SK-N-SH treated with all-trans-retinoic acid at 6 μM for 48 hours (cell line): ENCODE data around the gene TMEM63A.
"Not testable (repeated sequence)": the region's sequence is repeated elsewhere in the genome, so short reads cannot be mapped to it uniquely, and the experiment has no call there.

Source experiments
- ATAC-seq: fragments of 200-7000 bp; cut with Tn5 transposase; 3 replicates; pipeline ENCODE4 v1.9.1; 2020; ENCODE audit warnings: mild to moderate bottlenecking, moderate library complexity
- ARNTL ChIP-seq: fragments of 450-650 bp; formaldehyde crosslinking; IDR thresholded peaks from 2 replicates; pipeline ENCODE4 v1.5.0; 2020; ENCODE audit warnings: low read depth, mild to moderate bottlenecking, moderate library complexity, borderline replicate concordance
- BACH2 ChIP-seq: fragments of 250-450 bp; sonication (Bioruptor Pico); IDR thresholded peaks from 2 replicates; pipeline ENCODE4 v1.9.0; 2021; ENCODE audit warnings: mild to moderate bottlenecking, borderline replicate concordance
- CSDC2 ChIP-seq: fragments of 250-450 bp; sonication (Bioruptor Pico); IDR thresholded peaks from 2 replicates; pipeline ENCODE4 v1.5.0; 2020; ENCODE audit warnings: mild to moderate bottlenecking, moderate library complexity
- ESRRG ChIP-seq: fragments of 250-450 bp; sonication (Bioruptor Pico); IDR thresholded peaks from 2 replicates; pipeline ENCODE4 v1.6.1; 2021; ENCODE audit warnings: mild to moderate bottlenecking
- GLIS3 ChIP-seq: fragments of 250-450 bp; sonication (Bioruptor Pico); IDR thresholded peaks from 2 replicates; pipeline ENCODE4 v1.5.0; 2020; ENCODE audit warnings: mild to moderate bottlenecking, moderate library complexity
- ISL1 ChIP-seq: fragments of 250-450 bp; sonication (Bioruptor Pico); IDR thresholded peaks from 2 replicates; pipeline ENCODE4 v2.1.2; 2022; ENCODE audit warnings: mild to moderate bottlenecking, moderate library complexity
- OSR1 ChIP-seq: fragments of 250-450 bp; sonication (Bioruptor Pico); IDR thresholded peaks from 2 replicates; pipeline ENCODE4 v1.8.0; 2022; ENCODE audit warnings: moderate library complexity, mild to moderate bottlenecking, inconsistent platforms
- PATZ1 ChIP-seq: fragments of 250-450 bp; sonication (Bioruptor Pico); IDR thresholded peaks from 2 replicates; pipeline ENCODE4 v1.8.0; 2020; ENCODE audit warnings: mild to moderate bottlenecking, moderate library complexity, borderline replicate concordance
- POU6F1 ChIP-seq: fragments of 250-450 bp; sonication (Bioruptor Pico); IDR thresholded peaks from 2 replicates; pipeline ENCODE4 v1.8.0; 2021; ENCODE audit warnings: low read depth, mild to moderate bottlenecking, moderate library complexity, borderline replicate concordance
- SNAI2 ChIP-seq: fragments of 250-450 bp; sonication (Bioruptor Pico); IDR thresholded peaks from 2 replicates; pipeline ENCODE4 v1.5.0; 2020; ENCODE audit warnings: mild to moderate bottlenecking, moderate library complexity
- TCF4 ChIP-seq: fragments of 250-450 bp; sonication (Bioruptor Pico); IDR thresholded peaks from 2 replicates; pipeline ENCODE4 v1.8.0; 2021; ENCODE audit warnings: mild to moderate bottlenecking, moderate library complexity, borderline replicate concordance
- TOX ChIP-seq: fragments of 250-450 bp; sonication (Bioruptor Pico); IDR thresholded peaks from 2 replicates; pipeline ENCODE4 v1.8.0; 2021; ENCODE audit warnings: mild to moderate bottlenecking, moderate library complexity, borderline replicate concordance
- ZC3H10 ChIP-seq: fragments of 250-450 bp; sonication (Bioruptor Pico); IDR thresholded peaks from 2 replicates; pipeline ENCODE4 v1.5.1; 2021; ENCODE audit warnings: mild to moderate bottlenecking, moderate library complexity
- ZFP3 ChIP-seq: fragments of 250-450 bp; sonication (Bioruptor Pico); IDR thresholded peaks from 2 replicates; pipeline ENCODE4 v1.5.0; 2020; ENCODE audit warnings: mild to moderate bottlenecking, moderate library complexity
- ZFP30 ChIP-seq: fragments of 450-650 bp; formaldehyde crosslinking; IDR thresholded peaks from 2 replicates; pipeline ENCODE4 v1.5.0; 2022; ENCODE audit warnings: mild to moderate bottlenecking, moderate library complexity
- ZNF565 ChIP-seq: fragments of 450-650 bp; formaldehyde crosslinking; conservative IDR thresholded peaks from 2 replicates; pipeline ENCODE4 v1.5.0; 2020; ENCODE audit warnings: low read depth, mild to moderate bottlenecking, moderate library complexity
- ZNF8 ChIP-seq: fragments of 450-650 bp; formaldehyde crosslinking; IDR thresholded peaks from 2 replicates; pipeline ENCODE4 v1.5.0; 2020; ENCODE audit warnings: mild to moderate bottlenecking, moderate library complexity
- TF ChIP-seq, protein P1 (sequence below): fragments of 250-450 bp; sonication (Bioruptor Pico); IDR thresholded peaks from 2 replicates; pipeline ENCODE4 v1.5.1; 2021; ENCODE audit warnings: mild to moderate bottlenecking, moderate library complexity
- TF ChIP-seq, protein P2 (sequence below): fragments of 250-450 bp; sonication (Bioruptor Pico); IDR thresholded peaks from 2 replicates; pipeline ENCODE4 v1.5.0; 2020; ENCODE audit warnings: mild to moderate bottlenecking, moderate library complexity

Gene TMEM63A

GRCh38 chr1:225888898-225889601, 6.9 kb upstream of the TMEM63A start, which contains the start of gene LEFTY1:
LEFTY1 (minus strand) TSS chr1:225889146; CDS start chr1:225889066, 80 bp downstream.
- TF ChIP-seq, protein P1, sequence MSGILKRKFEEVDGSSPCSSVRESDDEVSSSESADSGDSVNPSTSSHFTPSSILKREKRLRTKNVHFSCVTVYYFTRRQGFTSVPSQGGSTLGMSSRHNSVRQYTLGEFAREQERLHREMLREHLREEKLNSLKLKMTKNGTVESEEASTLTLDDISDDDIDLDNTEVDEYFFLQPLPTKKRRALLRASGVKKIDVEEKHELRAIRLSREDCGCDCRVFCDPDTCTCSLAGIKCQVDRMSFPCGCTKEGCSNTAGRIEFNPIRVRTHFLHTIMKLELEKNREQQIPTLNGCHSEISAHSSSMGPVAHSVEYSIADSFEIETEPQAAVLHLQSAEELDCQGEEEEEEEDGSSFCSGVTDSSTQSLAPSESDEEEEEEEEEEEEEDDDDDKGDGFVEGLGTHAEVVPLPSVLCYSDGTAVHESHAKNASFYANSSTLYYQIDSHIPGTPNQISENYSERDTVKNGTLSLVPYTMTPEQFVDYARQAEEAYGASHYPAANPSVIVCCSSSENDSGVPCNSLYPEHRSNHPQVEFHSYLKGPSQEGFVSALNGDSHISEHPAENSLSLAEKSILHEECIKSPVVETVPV (CRISPR knock-in tag) = no peak
- TF ChIP-seq ESRRG (CRISPR knock-in tag) (no peak), PATZ1 (CRISPR knock-in tag) (no peak), SNAI2 (CRISPR knock-in tag) (no peak), GLIS3 (no peak), ZFP3 (no peak)
- no peak; the same call in 1 of the 3 replicates for ATAC-seq

DNA sequence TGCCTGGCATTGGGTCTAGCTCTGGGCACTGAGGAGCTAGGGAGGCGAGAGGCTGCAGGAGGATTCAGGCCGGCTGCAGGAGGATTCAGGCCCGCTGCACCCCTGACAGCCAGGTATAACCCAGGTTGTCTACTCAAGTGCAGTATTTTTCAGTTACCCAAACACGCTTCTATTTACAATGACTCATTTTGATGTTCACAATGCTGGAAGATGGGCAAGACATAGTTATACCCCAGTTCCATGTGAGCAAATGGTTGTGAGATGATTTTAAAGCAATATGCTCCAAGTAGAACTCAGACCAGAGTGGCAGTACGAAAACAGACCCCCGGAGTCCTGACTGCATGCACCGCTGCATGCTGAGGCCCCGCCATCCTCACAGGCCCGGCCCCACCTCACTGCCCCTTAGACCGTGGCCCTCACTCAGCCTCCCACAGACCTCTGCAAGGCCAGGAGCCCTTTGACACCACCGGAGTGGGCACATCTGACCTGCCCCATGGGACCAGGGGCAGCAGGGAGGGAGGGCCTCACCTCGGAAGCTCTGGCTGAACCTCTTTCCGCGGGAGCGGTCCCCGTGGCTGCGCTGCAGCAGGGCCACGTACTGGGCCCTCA, 6.2 kb upstream of the TMEM63A start:
- TF ChIP-seq BACH2 (CRISPR knock-in tag) (no peak), OSR1 (no peak), ESRRG (CRISPR knock-in tag) (no peak), POU6F1 (CRISPR knock-in tag) (no peak), TCF4 (CRISPR knock-in tag) (no peak), ZNF8 (CRISPR knock-in tag) (no peak), ZFP30 (CRISPR knock-in tag) (no peak), ZNF565 (CRISPR knock-in tag) (no peak), ISL1 (CRISPR knock-in tag) (no peak), ARNTL (no peak), GLIS3 (no peak), SNAI2 (CRISPR knock-in tag) (no peak), CSDC2 (CRISPR knock-in tag) (no peak), PATZ1 (CRISPR knock-in tag) (no peak), ZC3H10 (CRISPR knock-in tag) (no peak), TOX (CRISPR knock-in tag) (no peak)
- TF ChIP-seq, protein P2, sequence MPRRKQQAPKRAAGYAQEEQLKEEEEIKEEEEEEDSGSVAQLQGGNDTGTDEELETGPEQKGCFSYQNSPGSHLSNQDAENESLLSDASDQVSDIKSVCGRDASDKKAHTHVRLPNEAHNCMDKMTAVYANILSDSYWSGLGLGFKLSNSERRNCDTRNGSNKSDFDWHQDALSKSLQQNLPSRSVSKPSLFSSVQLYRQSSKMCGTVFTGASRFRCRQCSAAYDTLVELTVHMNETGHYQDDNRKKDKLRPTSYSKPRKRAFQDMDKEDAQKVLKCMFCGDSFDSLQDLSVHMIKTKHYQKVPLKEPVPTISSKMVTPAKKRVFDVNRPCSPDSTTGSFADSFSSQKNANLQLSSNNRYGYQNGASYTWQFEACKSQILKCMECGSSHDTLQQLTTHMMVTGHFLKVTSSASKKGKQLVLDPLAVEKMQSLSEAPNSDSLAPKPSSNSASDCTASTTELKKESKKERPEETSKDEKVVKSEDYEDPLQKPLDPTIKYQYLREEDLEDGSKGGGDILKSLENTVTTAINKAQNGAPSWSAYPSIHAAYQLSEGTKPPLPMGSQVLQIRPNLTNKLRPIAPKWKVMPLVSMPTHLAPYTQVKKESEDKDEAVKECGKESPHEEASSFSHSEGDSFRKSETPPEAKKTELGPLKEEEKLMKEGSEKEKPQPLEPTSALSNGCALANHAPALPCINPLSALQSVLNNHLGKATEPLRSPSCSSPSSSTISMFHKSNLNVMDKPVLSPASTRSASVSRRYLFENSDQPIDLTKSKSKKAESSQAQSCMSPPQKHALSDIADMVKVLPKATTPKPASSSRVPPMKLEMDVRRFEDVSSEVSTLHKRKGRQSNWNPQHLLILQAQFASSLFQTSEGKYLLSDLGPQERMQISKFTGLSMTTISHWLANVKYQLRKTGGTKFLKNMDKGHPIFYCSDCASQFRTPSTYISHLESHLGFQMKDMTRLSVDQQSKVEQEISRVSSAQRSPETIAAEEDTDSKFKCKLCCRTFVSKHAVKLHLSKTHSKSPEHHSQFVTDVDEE (CRISPR knock-in tag) = no peak
- TF ChIP-seq, protein P1 (CRISPR knock-in tag) = no peak
- peak; percentile 13; the same call in 1 of the 3 replicates for ATAC-seq

DNA sequence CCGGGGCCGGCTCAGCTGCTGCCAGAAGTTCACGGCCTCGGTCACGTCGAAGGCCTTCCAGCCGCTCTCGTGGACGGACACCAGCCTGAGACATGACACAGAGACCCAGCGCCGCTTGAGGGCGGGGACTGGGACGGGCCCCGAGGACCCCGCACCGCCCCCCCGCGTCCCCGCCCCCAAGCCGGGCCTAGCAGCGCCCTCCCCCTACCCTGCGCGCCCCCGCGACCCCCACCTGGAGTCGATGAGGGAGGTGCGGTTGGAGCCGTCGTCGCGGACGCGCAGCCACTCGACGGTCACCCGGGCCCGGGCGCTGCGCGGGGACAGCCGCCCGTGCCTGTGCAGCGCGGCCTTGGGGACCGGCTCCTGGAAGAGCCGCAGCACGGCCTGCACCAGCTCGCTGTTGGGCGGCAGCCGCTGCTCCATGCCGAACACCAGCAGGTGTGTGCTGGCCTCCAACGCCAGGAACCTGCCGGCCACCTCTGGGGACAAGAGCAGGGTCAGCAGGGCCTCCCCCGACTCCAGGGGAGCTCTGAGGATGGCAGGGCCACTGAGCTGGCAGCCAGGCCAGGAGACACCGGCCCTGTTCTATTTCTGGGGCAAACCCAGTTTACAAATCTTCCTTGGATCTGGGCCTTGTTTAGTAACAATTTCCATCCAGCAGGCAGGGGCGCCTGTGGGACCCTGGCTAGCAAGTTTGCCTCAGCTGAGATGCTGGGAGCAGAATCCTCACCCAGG, 5.5 kb upstream of the TMEM63A start:
- not testable (repeated sequence) for ATAC-seq
